GM12874 (cell line): Measurements from ENCODE around the gene MAP2K7.

ENCODE experiments used
- TF ChIP-seq, protein P1 (sequence below): IDR thresholded peaks from 2 replicates; pipeline ENCODE4 v1.5.1; 2011; ENCODE audit warnings: low read depth, mild to moderate bottlenecking, control low read depth, low read length, moderate library complexity; ENCODE audit not compliant: insufficient read depth

MAP2K7 gene

DNA sequence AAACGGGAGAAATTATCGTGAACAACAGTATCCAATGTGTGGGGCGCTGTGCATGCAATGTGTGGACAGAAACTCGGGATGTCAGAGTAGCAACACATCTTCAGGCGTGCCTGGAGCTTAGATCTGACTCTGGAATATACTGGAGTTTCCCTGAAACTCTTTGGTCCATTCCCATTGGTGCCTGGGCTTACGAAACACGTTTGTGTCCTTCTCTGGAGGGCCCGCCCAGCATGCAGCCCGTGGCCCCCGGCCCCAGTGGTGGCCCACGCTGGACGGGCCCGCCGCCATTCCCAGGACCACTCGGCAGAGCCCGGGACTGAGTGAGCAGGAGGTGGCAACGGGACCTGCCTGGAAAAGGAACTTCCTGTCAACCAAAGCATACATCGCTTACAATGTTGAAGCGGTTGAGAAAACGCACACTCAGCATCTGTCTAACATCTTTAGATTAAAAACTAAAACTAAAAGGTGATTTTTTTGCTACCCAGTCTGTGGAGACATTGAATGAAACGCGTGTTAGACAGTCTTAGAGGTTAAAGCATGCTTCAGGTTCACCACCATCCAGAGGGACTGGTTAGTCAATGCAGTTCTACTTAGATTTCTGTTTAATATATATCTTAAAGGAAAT lies 59.1 kb downstream of the MAP2K7 start:
- TF ChIP-seq, protein P1, sequence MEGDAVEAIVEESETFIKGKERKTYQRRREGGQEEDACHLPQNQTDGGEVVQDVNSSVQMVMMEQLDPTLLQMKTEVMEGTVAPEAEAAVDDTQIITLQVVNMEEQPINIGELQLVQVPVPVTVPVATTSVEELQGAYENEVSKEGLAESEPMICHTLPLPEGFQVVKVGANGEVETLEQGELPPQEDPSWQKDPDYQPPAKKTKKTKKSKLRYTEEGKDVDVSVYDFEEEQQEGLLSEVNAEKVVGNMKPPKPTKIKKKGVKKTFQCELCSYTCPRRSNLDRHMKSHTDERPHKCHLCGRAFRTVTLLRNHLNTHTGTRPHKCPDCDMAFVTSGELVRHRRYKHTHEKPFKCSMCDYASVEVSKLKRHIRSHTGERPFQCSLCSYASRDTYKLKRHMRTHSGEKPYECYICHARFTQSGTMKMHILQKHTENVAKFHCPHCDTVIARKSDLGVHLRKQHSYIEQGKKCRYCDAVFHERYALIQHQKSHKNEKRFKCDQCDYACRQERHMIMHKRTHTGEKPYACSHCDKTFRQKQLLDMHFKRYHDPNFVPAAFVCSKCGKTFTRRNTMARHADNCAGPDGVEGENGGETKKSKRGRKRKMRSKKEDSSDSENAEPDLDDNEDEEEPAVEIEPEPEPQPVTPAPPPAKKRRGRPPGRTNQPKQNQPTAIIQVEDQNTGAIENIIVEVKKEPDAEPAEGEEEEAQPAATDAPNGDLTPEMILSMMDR, result no peak

DNA sequence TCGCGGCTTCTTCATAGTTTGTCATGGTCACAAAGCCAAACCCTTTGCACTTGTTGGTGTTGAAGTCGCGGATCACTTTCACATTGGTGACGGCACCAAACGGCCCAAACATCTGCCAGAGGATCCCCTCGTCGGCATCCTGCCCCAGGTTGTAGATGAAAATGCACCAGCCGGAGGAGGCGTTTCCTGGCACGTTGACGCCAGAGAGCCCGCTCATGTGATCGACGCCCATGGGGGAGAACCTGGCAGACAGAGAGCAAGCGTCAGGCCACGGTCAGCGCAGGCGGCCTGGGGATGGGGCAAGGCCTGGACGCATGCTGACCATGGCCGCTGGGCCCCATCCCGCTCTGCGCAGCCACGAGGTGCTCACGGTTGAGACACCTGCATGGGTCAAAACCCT lies 59.9 kb downstream of the MAP2K7 start:
- TF ChIP-seq, protein P1, result no peak
